NCI-H2081 (cell line): ENCODE data around the gene CELA3A.
"Not testable (repeated sequence)": the region's sequence is repeated elsewhere in the genome, so short reads cannot be mapped to it uniquely, and the experiment has no call there.

Experiments
- DNase-seq, 2 experiments: peaks; one replicate each; lab custom pipeline; 2025; lab: John Stamatoyannopoulos, UW

The CELA3A gene

GRCh38 chr1:22001409-22001808 lies at the start of gene CELA3A:
CELA3A (plus strand) TSS chr1:22001657; CDS start chr1:22001675, 18 bp downstream.
- DNase-seq: no peak

- DNase-seq: no peak
Measured at GRCh38 chr1:21952786-21953520, 48.5 kb upstream of the CELA3A start.

- DNase-seq: no peak
Measured at GRCh38 chr1:21955058-21955457, 46.4 kb upstream of the CELA3A start.

GRCh38 chr1:21955501-21956281 lies 45.8 kb upstream of the CELA3A start:
- no peak for DNase-seq

- DNase-seq: peak; percentile 7 to 21
Measured at GRCh38 chr1:21956720-21957552, 44.5 kb upstream of the CELA3A start.

- DNase-seq: no peak
Measured at GRCh38 chr1:21961337-21961736, 40.1 kb upstream of the CELA3A start.

GRCh38 chr1:21961799-21962198 lies 39.7 kb upstream of the CELA3A start:
- no peak for DNase-seq

GRCh38 chr1:21963477-21964217 lies 37.8 kb upstream of the CELA3A start:
- DNase-seq: peak; percentile 76 to 80

GRCh38 chr1:21966247-21967000 lies 35.0 kb upstream of the CELA3A start:
- DNase-seq: no peak

GRCh38 chr1:21967216-21967615 lies 34.2 kb upstream of the CELA3A start:
- DNase-seq: not testable (repeated sequence)

- DNase-seq: not testable (repeated sequence)
Measured at GRCh38 chr1:21969066-21969465, 32.4 kb upstream of the CELA3A start.

GRCh38 chr1:21970523-21970922 lies 30.9 kb upstream of the CELA3A start:
- DNase-seq: not testable (repeated sequence)

- not testable (repeated sequence) for DNase-seq
Measured at GRCh38 chr1:21972973-21973441, 28.4 kb upstream of the CELA3A start.

- not testable (repeated sequence) for DNase-seq
Measured at GRCh38 chr1:21973948-21974347, 27.5 kb upstream of the CELA3A start.

GRCh38 chr1:21974699-21975098 lies 26.8 kb upstream of the CELA3A start:
- DNase-seq: peak; percentile 41 to 74

GRCh38 chr1:21975296-21975695 lies 26.2 kb upstream of the CELA3A start:
- DNase-seq: not testable (repeated sequence)

- not testable (repeated sequence) for DNase-seq
Measured at GRCh38 chr1:21976703-21977239, 24.7 kb upstream of the CELA3A start, which contains the start of gene CELA3B. CELA3B (plus strand) TSS chr1:21977022; CDS start chr1:21977040, 18 bp downstream.

GRCh38 chr1:21978209-21978608 lies 23.2 kb upstream of the CELA3A start:
- not testable (repeated sequence) for DNase-seq

GRCh38 chr1:21980515-21981220 lies 20.8 kb upstream of the CELA3A start:
- DNase-seq: not testable (repeated sequence)
